Dermis microvascular lymphatic vessel endothelial cell (primary cell): ENCODE results near the gene WDR43. TPM values are rescaled to one million over a fixed set of nuclear protein-coding genes. Genes with fewer than 3 reads are reported as not detected.

Experiments
- DNase-seq, 2 donors: peaks; one replicate each; pipeline versions ENCODE4 v3.0.0 to v3.0.0-alpha.2; 2010; ENCODE audit warnings: low read depth in 2 of 2
- total RNA-seq: library from RNA; depleted of rRNA; stranded (reverse); fragments of >200 nt; gene quantifications from 2 replicates; pipeline ENCODE4 v1.2.1, GENCODE V29; 2014

WDR43 gene
- total RNA-seq = 35.9 and 49.6 TPM in 2 replicates

DNA sequence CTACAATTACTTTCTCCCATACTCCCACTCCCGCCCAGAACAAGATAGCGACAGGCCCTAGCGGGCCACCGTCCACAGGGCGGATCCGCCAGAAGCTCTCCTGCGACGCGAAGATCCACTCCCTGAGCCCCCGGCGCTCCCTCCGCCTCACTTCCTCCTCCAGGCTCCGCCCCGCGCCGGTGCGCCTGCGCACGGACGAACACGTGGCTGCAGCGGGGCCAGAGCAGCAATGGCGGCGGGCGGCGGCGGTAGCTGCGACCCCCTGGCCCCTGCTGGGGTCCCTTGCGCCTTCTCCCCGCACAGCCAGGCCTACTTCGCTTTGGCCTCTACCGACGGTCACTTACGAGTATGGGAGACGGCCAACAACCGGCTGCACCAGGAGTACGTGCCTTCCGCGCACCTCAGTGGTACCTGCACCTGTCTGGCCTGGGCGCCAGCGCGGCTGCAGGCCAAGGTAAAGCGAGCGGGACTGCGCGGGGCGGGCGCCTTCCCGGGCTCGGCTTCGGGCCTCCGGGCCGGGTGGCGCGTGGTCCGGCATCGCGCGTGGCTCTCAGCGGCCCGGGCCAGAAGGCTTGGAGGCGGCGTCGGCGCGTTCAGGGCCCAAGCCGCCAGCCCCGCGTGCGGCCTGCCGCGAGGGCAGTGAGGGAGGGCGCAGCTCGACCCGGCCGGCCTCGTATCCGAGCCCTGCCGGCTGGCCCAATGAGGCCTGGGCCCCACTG, at the start of gene WDR43:
WDR43 (plus strand) TSS at position 198 of the 719 bp plus-strand sequence; CDS start at position 230, 32 bp downstream.
- DNase-seq = peak; percentile 98 to 99

DNA sequence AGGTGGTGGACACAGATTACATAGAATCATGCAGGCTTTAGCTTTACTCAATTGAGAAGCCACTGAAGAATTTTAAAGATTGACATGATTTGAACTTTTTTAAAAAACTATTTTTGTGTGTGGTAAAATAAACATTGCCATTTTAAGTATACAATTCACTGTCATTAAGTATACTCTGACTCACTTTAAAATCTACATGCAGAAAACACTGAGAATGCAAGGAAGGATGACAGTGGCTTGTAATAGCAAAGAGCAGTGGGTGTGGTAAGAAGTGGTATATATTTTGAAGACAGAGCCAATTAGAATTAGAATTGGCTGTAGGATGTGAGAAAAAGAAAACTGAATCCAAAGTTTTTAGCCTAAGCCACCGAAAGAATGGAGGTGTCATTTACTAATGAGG, 39.3 kb upstream of the WDR43 start:
- DNase-seq = no peak

DNA sequence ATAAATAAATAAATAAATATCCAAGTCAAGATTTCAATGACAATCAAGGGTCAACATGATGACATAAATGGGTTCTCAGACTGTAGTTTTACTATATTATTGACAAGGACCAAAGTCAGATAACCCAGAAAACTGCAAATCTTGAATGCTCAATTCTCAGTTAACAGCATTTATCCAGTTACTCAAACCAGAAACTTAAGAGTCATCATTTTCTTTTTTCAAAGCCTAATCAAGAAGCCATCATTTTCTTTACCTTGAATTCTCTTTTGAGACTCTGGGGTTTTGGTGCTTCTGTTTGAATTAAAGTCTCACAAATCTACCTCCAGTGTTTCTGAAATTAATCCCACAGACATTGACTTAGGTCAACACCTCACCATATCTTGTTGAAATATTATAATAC, 38.5 kb upstream of the WDR43 start:
- DNase-seq = no peak

DNA sequence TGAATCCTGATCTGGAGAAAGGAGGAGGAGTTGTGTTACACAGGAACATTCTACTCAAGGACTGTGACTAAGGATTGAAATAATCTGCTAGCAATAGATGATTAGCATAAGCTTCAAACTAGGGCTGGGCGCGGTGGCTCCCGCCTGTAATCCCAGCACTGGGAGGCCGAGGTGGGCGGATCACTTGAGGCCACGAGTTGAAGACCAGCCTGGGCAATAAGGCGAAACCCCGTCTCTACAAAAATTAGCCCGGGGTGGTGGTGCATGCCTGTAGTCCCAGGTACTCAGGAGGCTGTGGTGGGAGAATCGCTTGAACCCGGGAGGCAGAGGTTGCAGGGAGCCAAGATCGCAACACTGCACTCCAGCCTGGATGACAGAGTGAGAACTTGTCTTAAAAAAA, 25.9 kb upstream of the WDR43 start:
- DNase-seq = no peak

DNA sequence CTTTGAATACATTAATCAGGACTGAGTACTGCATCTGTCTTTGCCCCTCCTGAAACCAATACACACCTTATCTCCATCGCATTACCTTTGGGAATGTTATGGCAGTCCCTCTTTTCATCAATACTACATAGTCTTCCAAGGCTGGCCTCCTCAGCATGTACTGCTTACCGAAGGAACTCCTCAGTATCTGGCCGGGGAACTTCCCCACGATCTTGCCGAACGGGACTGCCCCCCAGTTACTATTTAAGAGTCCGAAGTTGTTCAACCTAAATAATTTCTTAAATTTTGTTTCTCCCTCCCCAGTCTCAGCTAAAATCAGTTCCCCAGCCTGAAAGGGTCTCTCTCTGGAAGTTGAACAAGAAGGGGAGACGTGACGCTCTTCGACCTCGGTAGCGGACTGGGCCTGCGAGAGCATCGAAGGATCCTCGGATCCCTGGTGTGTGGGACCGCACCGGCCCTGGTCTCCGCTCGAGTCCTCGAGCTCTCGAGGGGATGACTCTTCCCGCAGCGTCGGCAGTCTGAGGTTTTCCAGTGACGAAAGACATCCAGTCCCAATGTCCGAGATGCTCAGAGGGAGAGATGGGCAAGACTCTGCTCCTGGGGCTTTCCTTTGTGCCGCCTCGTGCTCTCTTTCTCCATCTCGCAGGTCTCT, 24.8 kb upstream of the WDR43 start:
- peak in 1 of 2 donors; percentile 2 for DNase-seq

- DNase-seq = peak; percentile 91 to 97
Measured at GRCh38 chr2:28870146-28870891, 24.1 kb upstream of the WDR43 start, which contains the start of gene TRMT61B. TRMT61B (minus strand) TSS chr2:28870309; CDS start chr2:28870277, 32 bp downstream.

DNA sequence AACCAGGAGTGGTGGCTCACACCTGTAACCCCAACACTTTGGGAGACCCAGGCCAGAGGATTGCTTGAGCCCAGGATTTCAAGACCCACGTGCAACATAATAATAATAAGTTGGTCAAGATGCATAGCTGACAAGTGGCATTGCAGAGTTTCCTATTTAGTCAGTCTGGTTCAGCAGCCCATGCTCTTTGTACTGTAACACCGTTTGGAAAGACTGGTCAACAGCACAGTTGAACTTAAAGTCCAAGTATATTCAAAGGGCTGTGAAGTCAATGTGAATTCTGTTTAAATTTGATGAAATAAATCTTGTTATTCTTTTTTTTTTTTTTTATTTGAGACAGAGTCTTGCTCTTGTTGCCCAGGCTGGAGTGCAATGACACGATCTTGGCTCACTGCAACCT, 22.8 kb upstream of the WDR43 start:
- no peak for DNase-seq

DNA sequence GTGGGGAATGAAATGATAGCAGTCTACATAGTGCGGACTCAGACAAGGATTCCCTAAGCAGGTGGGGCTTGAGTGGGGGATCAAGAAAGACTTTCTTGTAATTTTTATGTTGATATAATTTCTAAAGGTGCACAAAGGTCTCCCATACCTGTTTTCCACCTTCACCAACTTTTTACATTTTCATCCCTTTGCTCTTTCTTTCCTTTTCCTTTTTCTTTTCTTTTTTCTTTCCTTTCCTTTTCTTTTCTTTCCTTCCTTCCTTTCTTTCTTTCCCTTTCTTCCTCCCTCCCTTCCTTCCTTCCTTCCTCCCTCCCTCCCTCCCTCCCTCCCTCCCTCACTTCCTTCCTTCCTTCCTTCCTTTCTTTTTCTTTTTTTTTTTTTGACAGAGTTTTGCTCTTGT, 14.3 kb upstream of the WDR43 start:
- no peak for DNase-seq

DNA sequence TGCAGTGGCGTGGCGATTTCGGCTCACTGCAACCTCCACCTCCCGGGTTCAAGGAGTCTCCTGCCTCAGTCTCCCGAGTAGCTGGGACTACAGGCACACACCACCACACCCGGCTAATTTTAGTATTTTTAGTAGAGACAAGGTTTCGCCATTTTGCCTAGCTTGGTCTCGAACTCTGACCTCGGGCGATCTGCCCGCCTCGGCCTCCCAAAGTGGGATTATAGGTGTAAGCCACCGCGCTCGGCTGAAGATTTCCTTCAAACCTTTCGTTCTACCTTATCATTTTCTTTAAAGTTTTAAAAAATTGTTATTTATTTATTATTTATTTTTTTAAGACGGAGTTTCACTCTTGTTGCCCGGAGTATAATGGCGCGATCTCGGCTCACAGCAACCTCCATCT, 979 bp upstream of the WDR43 start:
- DNase-seq = no peak

DNA sequence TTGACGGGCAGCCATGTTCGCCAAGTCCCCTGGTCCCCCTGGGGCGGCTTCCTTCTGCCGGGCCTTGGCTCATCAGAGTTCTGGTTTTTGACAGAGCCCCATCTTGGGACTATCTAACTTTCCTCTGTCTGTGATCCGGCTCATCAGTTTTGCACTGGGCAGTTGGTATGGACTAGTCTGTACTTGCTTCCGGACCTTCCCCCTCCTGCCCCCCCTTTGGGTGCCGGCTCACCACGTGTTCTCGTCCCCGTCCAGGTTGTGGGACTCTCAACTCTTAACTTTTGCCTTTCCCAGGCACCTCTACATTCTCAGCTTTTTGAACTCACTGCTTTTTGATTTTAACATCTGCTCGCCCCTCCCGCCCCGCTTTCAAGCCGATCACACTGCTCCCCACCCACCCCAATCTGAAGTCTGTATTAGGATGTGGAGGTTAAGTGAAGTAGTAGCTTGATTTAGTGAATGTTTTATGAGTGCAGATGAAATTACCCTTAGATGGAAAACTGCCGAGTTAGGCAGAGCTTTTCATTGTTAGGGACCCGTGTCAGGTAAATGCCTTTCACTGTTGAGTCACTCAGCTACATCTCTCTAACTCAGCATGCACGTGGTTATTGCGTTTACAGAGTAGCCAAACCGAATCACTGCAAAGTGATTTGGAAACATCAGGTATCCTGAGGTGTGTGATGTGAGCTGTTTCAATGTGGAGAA, 874 bp downstream of the WDR43 start:
- DNase-seq = peak; percentile 29 to 68

DNA sequence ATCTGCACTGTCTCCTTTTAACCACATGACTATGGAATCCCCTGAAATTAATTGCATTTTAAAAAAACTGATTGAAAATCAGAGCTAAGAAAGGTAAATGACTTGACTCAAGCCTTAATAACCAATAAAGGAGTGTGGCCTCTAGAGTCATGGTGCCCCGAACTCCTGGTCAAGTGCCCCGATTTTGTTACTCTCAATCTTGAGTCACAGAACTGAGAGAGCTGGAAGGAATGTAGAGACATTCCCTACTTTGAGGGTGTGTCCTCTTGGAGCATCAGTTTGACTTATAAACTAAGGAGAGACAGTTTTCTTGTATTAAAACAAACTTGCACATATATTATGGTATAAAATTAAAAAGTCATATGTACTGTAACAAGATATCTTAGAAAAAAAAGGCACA, 2.4 kb downstream of the WDR43 start:
- no peak for DNase-seq

GRCh38 chr2:28898048-28898447, 3.6 kb downstream of the WDR43 start:
- DNase-seq = no peak

GRCh38 chr2:28901202-28901601, 6.7 kb downstream of the WDR43 start:
- no peak for DNase-seq

DNA sequence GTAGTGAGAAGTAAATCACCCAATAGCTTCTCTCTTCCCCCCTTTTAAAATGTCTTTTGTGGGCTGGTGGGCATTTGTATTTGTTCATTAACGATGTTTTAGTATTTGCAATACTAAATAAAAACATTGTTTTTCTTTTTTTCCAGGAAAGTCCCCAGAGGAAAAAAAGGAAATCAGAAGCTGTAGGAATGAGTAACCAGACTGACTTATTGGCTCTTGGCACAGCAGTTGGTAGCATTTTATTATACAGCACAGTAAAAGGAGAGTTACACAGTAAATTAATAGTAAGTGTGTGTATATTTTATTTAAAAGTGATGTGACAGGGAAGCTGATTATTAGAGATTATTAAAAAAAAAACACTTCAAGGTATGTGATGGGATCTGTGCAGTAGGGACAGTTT, 7.4 kb downstream of the WDR43 start:
- DNase-seq = peak in 1 of 2 donors; percentile 49

- no peak for DNase-seq
Measured at GRCh38 chr2:28902584-28902983, 8.1 kb downstream of the WDR43 start.

- no peak for DNase-seq
Measured at GRCh38 chr2:28904295-28904694, 9.8 kb downstream of the WDR43 start.

GRCh38 chr2:28904802-28905457, 10.5 kb downstream of the WDR43 start:
- DNase-seq = no peak

DNA sequence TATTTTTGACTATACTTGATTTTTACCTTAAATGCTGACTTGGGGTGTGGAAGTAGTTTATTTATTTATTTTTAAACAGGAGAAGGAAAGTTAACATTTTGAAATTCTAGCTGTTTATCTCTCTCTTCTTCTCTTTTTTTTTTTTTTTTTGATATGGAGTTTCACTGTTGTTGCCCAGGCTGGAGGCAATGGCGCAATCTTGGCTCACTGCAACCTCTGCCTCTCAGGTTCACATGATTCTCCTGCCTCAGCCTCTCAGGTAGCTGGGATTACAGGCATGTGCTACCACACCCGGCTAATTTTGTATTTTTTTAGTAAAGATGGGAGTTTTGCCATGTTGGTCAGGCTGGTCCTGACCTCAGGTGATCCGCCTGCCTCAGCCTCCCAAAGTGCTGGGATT, 11.1 kb downstream of the WDR43 start:
- DNase-seq = no peak

GRCh38 chr2:28906376-28906775, 11.9 kb downstream of the WDR43 start:
- DNase-seq = no peak

DNA sequence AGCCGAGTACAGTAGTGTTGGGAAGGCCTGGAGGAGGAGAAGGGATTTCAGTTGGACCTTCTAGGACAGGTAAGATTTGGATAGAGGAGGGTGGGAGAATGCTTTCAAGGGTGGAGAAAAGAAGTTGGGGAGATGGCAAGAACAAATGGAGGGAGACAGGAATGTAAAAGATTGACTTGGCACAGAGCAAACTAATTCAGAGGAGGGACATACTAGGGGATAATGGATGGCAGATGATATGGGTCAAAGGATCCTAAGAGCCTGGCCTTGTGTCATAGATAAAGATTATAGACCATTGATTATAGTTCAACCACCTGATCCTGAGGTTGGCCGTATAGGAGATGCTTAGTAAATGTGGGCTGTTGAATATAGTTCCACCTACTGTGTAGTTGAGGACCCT, 12.4 kb downstream of the WDR43 start:
- DNase-seq = no peak

DNA sequence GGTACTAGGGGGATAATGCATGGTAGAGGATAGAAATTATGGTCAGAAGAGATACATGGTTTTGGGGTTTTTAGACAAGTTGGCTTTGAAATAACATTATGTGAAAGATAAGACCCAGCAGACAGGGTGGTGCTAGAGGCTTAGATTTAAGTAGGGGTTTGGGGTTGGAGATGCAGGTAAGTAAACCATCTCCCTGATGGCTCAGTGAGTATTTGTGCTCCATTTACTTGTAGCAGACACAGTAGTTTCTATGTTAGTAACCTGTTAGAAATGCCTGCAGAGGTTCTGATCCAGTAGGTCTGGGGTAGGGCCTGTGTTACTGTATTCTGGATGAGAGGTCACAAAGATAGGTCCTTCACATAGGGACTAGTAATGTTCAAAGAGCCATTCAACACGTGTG, 13.7 kb downstream of the WDR43 start:
- DNase-seq = no peak
